Measurements from ENCODE around the gene NCEH1.
"Not testable (repeated sequence)": the region's sequence is repeated elsewhere in the genome, so short reads cannot be mapped to it uniquely, and the experiment has no call there.

NCEH1 gene, protein sequence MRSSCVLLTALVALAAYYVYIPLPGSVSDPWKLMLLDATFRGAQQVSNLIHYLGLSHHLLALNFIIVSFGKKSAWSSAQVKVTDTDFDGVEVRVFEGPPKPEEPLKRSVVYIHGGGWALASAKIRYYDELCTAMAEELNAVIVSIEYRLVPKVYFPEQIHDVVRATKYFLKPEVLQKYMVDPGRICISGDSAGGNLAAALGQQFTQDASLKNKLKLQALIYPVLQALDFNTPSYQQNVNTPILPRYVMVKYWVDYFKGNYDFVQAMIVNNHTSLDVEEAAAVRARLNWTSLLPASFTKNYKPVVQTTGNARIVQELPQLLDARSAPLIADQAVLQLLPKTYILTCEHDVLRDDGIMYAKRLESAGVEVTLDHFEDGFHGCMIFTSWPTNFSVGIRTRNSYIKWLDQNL

DNA sequence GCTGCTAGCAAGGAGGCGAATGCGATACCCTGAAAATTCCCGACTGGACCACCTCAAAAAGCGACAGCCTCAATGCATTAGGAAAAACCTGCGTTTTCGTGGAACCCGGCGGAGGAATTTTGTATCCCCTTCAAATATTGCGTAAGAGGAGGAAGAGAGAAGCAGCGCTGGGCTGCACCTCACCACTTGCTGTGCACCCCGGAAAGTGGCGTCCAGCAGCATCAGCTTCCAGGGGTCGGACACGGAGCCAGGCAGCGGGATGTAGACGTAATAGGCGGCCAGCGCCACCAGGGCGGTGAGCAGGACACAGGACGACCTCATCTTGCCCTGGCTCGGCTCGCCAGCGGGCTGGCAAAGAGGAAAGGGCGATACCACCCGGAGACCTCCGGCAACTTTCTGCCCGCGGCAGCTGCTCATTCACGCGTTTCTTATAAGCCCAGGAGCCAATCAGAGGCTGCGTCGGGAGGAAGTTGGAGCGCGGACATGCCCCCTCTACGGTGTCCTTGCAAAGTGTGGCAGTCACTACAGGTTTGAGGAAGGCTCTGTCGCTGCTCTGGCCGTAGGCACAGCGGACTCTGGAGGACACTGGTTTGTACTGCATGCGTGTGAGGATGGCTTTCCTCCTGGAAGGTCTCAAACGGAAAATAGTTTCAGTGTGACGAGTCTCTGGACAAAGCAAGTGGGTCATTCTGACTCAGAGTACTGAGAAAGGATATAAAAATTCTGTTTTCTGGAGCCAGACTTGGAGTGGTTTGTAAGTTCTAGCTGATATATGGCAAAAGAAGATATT lies at the start of gene NCEH1:
Gene NCEH1, minus strand, starts transcription at position 404 of the 790 bp plus-strand sequence. Its CDS starts 83 bp downstream, at position 321.
- peak; percentile 83 for DNase-seq

DNA sequence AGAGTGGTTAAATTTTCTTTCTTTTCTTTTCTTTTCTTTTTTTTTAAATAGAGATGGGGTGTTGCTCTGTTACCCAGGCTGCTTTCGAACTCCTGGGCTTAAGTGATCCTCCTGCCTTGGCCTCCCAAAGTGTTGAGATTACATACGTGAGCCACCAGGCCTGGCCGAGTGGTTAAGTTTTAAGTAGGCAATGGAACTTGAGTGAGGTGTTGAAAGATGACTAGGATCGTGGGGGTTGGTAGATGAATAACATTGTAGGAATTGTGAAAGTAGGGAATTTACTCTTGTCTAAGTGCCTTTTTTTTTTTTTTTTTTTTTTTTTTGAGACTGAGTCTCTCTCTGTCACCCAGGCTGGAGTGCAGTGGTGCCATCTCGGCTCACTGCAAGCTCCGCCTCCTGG lies 49.5 kb upstream of the NCEH1 start:
- not testable (repeated sequence) for DNase-seq

DNA sequence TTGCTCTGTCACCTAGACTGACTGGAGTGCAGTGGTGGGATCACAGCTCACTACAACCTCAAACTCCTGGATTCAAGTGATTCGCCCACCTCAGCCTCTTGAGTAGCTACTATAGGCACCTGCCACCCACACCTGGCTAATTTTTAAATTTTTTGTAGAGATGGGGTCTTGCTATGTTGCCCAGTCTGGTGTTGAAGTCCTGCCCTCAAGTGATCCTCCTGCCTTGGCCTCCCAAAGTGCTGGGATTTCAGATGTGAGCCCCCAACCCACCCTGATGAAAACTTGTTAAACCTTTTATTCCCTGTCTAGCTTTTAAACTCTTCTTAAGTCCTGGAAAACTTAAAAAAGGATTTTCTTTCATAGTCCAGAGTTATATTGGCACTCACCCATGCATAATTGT lies 42.3 kb upstream of the NCEH1 start:
- no peak for DNase-seq

DNA sequence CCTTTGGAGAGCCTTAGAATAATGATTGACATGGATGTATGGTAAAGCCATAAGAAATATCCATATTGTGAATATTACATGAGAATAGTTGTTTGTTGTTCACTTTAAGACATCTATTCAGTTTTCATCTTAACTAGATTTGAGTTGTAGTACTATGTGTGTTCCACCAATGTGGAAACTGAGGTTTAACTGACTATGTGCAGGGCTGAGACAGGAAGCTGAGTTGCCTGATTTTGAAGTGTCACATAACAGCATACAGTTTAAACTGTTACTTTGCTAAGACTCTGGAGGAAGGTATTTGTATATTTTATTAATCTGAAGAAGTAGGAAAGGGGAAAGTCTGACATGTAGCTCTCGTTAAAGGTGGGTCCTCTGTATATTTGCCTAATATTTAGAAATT lies 41.8 kb upstream of the NCEH1 start:
- DNase-seq, result no peak

DNA sequence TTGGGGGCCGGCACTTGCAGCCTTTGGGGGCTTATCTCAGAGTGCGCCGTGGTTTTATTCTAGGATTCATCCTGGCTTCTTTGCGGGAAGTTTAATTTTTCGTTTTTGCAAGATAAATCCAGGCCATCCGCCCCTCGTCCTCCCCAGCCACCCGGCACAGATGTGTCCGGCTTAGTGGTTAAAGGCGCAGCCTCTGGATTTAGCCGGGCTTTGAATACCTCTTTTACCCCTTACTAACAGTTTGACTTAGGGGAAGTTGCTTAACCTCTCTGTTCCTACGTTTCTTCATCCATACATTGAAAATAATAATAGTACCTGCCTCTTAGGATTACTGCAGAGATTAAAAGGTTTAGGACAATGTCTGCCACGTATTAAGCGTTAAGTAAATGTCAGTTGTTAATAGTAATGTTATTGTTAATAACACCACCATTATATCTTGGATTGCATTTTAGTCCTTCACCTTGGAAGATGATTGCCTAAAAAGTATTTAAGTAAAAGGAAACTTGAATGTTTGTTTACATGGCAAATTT lies 40.4 kb upstream of the NCEH1 start:
- DNase-seq, result peak; percentile 10

DNA sequence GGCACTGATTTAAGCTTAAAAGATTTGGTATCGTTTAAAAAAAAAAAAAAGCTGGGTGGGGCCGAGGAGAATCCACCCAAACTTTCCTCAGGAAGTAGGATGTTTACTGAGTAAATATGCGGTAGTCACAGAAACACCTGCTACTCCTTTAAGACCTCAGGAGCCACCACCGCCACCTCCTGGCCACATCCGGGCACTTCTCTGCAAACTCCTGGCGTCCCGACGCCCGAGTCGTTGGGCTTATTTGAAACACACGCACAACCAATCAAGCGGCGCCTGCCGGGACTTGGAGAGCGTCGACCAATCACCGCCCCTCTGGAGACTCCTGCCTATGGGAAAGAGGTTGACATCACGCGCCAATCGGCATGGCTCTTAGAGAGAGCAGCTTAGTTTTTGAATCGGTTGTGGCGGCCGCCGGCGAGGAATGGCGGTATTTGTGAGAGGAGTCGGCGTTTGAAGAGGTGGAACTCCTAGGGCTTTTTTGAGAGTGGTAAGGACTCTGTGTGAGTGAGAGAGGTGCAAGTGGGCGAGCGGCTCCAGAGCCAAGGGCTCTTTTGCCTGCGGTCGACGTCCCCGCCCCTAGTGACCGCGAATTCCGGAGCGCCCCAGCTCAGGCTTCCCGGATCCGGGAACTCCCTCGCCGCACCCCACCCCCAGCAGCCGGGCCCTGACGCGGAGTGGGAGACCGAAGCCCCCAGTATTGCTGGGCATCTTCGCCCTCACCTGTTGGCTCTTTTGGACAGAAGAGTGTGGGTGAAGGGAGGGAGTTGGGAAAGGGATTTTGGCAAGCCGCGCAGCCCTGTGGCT lies 39.7 kb upstream of the NCEH1 start, which contains the start of gene ECT2:
Gene ECT2, plus strand, starts transcription at position 359 of the 807 bp plus-strand sequence. CDS start 3,805 bp downstream, outside the sequence.
- DNase-seq, result peak; percentile 98

DNA sequence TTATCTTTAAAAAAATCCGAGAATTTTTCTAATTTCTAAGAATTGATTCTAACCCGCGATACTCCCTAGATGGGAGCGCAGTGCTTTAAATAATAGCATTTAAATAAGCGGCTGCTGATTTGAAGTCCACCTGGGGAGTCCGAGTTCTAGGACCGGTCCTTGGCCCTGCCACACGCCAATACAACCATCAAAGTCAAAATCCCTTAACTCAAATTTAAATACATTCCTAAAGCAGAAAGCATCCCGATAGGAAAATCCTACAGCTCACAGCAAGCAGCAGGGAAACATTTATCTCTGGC lies 39.2 kb upstream of the NCEH1 start:
- no peak for DNase-seq

DNA sequence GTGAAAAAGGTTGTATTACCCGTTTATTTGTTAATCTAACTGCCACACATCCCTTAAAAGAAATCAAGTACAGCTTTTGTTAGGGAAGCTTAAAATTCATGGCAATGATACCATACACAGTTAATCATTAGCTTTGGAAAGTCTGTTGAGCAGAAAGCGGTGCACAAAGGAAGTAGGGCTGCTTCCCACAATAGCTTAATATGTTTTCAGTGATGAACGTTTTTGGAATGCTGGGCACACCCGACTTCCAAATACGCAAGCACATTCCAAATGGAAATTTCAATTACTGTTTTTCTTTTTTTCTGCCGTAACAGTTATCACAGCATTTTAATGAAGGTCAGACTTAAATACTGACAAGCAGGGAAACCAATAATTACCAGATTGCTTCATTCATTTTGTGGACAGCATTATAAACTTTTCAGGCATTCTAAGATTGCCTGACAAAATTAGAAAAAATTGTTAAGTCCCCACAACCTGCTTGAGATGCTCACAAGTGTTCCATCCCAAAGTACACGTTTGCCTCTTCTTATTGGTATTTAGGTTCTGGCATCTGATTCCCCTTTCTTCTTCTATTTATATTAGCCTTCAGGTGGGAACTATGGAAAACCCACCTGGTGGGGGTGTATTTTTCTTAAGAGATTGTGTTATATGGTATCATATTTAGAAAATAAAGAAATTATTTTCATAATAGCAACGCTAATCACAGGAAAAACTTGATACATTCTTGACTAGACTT lies 38.5 kb upstream of the NCEH1 start:
- DNase-seq, result no peak

DNA sequence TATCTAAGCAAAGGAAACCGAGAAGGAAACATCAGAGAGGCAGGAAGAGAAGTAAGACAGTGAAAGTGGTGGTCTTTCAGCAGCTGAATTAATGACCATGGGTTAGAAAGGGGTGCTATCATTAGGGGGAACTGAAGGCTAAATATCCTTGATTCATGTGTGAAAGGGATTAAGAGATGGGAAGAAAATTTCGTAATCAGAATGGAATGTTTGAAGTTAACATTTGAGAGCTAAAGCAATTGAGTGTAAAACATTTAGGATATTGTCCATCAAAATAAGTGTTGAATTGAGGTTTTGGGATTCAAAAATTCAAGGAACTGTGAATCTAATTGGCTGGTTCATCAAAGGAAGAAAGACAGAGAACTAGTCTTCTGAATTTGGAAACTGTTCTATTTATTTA lies 35.6 kb upstream of the NCEH1 start:
- DNase-seq, result no peak

DNA sequence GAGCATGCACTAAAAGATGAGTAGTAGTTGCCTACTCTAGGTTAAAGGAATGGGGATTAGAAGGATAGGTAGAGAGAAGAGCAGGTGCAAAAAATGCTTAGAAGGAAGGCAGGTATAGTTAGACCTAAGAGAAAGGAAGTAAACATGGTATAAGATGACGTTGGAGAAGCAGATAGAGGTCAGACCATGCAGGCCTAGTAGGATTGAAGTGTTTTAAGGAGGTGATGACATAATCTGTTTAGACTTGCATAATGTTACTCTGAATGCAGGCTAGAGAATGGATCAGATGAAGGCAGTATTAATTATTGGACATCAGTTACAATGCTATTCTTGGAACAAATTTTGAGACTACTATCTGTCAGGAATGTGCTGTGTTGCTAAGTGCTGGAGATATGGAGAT lies 28.6 kb upstream of the NCEH1 start:
- no peak for DNase-seq

DNA sequence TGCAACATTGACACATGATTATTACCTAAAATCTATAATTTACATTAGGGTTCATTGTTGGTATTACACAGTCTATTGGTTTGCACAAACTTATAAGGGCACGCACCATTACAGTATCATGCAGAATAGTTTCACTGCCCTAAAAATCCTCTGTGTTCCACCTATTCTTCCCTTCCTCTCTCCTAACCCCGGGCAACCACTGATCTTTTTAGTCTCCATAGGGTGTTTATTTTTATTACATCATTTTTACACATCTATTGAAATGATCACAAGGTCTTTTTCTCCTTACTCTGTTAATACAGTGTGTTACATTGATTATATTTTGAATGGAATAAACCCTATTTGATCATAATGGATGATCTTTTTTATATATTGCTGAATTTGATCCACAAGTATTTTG lies 24.1 kb upstream of the NCEH1 start:
- no peak for DNase-seq

DNA sequence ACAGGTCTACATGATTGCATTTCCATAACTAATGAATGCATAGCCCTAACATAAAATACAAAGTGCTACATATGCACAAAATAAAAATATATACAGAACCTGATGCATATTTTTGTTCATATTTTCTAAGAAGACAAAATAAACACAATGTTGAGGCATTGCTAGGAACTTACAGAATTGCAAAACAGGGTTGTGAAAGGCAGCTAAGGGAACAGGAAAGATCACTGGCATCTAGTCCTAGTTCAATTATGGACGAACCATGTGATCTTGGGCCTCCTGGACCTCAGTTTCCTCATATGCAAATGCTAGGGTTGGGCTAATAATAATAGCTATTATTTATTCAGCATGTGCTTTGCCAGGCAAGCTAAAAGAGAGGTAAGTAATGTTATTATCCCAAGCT lies 15.5 kb upstream of the NCEH1 start:
- DNase-seq, result no peak

DNA sequence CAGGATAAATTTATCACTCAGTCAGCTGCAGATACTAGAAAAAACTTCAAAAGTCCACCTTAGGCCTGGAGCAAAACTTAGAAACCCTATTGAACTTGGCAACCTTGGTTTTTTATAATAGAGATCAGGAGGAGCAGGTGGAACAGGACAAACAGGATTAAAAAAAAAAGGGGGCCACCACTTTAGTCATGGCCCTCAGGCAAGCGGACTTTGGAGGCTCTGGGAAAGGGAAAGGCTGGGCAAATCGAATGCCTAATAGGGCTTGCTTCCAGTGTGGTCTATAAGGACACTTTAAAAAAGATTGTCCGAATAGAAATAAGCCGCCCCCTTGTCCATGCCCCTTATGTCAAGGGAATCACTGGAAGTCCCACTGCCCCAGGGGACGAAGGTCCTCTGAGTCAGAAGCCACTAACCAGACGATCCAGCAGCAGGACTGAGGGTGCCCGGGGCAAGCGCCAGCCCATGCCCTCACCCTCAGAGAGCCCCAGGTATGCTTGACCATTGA lies 11.7 kb upstream of the NCEH1 start:
- not testable (repeated sequence) for DNase-seq

DNA sequence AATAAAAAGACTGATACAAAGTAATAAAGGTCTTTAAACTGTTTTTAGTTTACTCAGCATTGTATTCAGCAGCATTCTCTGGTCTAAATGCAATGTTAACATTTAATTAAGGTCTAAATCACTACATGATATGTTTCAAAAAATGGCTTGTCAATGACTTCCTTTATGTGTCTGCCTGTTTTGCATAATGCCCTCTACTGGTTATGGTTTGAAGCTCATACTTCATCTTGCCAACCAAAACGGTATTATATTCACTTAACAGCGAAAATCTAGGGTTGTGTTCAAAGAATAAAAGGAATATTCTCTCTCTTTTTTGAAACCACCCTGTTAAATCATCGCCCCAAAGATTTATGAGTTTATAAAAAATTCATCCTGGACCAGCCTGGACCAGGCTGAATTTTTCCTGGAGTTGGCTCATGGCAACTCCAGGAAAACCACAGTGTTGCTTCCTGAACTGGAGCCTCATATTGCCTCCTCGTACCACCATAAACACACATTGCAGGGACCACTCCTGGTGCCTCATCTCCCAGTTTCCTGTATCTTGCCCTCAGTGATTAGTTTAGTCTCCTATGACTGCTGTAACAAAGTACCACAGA lies 6.7 kb upstream of the NCEH1 start:
- DNase-seq, result no peak

DNA sequence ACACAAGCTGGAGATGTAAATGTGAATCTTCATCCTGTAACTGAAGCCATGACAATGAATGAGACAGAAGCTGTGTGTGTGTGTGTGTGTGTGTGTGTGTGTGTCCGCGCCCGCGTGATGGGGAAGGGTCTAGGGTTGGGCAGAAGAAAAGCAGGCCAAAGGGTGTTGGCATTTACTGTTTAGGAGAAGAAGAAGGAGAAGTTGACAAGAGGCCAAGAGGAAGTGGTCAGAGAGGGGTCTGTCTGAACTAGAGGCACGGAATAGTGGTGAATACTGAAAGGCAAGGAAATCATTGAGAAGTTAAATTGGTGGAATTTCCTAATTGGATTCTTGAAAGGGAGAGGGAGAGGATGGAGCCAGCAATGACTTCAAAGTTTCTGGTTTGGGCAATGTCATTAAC lies 5.6 kb upstream of the NCEH1 start:
- no peak for DNase-seq

DNA sequence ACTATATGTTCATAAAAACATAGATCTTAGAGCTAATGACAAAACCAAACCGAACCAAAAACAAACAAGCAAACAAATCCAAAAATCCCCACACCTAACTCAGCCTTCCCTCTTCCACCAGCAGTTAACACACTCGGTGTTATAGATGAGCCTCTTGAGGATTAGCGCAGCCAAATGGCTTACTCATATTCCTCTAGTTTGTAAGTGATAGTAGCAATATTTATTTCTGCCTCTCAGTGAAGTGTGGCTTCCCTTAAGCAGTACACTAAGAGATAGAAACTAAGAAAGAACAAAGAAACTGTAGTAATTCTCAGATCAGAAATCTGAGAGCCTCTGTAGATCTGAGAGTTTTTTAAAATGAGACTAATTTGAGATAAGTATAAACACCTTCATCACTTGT lies 2.4 kb upstream of the NCEH1 start:
- DNase-seq, result no peak

DNA sequence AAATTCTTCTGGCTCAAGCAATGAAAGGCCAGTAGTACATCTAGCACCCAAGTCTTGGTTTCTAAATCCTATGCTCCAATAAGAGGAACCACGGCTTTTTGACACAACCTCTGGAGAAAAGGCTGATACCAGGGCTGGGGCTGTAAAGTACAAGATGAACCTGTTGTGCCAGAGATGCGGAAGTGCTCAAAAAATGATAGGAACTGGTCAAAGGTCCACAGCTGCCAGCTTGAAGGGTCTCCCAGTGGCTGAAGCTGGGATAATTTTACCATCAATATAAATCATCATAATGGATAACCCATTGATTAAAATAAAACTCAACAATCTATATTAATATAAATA lies 558 bp upstream of the NCEH1 start:
- DNase-seq, result no peak

DNA sequence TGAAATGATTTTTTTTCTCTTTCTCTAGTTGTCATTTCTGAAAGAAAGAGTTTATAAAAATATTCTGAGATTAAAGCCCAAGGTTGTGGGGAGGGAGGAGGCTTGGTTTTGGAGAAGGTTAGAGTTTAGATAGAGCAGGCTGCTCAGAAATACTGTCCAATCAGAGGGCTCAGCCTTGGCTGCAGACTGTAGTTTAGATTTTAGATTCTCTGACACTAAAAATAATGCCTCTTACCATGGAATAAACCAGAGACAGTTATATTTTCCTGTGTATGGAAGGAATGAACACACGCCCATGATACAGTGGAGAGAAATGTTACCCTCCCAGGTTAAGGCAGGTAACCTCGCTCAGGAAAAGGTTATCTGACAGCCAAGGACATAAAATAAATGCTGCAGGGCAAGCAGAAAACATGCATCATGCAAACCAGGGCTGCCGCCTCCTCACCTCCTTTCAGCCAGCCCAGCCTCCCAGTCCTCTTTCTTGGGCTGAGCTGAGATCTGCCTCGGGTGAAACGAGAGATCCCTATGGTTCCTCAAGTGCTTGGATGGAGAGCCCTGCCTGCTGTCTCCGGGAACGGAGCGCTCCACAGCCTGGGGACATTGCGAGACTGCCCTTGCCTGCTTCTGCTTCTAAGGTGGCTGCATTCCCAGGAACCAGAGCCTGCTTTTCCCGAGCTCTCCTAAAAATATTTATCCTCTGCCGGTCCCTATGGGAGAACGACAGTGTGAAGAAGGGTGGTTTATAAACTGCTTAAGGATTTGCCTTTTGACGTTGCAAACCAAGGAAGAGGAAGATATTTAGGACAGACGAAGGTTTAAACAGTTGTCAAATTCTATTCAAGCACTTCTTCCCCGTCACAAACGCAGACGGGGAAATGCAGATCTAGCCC lies 848 bp downstream of the NCEH1 start:
- DNase-seq, result no peak

DNA sequence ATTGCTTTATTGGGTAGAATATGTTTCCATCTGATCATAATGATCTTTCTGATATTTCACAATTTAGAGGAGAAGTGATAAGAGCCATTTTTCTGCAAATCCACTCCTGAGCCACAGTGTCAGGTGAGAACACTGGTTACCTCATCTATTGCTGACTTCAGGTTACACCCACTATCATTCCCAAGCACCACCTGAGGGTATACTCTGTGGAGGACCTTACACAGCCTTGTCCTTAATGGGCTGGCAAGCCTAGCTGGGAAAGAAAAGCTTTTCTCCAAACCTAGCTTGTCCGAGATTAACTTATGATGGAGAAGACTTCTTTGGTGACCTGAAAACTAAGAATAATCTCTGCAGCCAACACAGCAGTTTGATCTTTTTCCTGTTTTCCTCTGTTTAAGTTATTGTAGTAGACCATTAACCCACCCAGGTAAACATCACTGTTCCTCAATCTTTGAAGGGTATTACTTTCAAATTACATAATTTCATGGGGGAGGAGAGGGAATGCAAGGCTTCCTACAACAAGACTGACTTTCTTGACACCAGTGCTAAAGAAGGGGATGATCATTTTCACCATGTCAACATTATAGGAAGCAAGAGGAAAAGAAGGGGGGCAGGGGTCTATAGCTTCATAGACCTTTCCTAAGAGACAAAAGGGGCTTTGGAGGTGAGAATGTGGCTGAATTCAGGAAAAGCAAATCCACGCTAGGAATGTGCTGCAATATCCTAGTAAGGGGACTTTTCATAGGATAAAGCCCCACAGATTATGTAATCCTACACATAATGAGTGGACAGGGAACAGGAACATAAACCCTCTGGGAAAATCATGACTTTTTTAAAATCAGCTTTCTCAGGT lies 1.7 kb downstream of the NCEH1 start:
- DNase-seq, result no peak

DNA sequence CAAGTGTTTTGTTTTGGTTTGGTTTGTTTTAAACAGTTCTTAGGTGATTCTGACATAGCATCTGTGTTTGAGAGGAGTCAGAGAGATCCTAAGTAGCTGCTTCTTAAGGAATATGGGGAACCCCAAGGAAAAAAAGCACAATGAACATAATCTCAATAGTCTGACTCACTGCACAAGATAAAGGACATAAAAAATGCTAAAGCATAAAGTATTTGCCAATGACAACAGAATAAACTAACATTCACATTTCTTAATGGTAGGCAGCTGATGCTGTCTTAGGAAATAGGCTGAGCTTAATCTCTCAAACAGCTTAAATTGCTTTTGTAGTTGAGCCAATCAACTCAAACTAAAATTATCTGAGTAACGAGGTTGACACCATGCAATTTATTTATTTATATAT lies 2.9 kb downstream of the NCEH1 start:
- no peak for DNase-seq

All from stimulated activated CD4-positive, alpha-beta T cell treated with anti-CD3 and anti-CD28 coated beads, Interleukin-1b, Interleukin-23, amount 100 ng/mL, for 48 hours (primary cell).